CD4-positive, alpha-beta memory T cell (primary cell): Measurements from ENCODE around the gene OR2M2. TPM values are rescaled to one million over a fixed set of nuclear protein-coding genes. Genes with fewer than 3 reads are reported as not detected.

Experiments
- CTCF ChIA-PET: fragments of 350-600 bp; sonication (Branson Sonifier 250); formaldehyde crosslinking; loops from one replicate; lab custom pipeline; 2021; ENCODE audit warnings: inconsistent platforms; ENCODE audit not compliant: partially characterized antibody; lab: Charles Lee
- POLR2A ChIA-PET: fragments of 350-600 bp; sonication (Branson Sonifier 250); formaldehyde crosslinking; loops from one replicate; lab custom pipeline; 2021; ENCODE audit not compliant: partially characterized antibody; lab: Charles Lee
- DNase-seq, 5 donors: peaks; one replicate each; pipeline versions ENCODE4 v3.0.0 to v3.0.0-alpha.2; 2020 to 2022; ENCODE audit warnings: mixed read lengths in 1 of 5
- H3K27ac ChIP-seq: one replicate; pipeline ENCODE4 v1.7.0; 2013; ENCODE audit warnings: low read depth, low read length
- H3K27me3 ChIP-seq: 2 replicates; pipeline ENCODE4 v1.7.0; 2013; ENCODE audit warnings: mild to moderate bottlenecking, low read length, moderate library complexity; ENCODE audit not compliant: insufficient read depth
- H3K36me3 ChIP-seq: 2 replicates; pipeline ENCODE4 v1.7.0; 2013; ENCODE audit warnings: mild to moderate bottlenecking, low read length, moderate library complexity; ENCODE audit not compliant: insufficient read depth
- H3K4me1 ChIP-seq: 2 replicates; pipeline ENCODE4 v1.7.0; 2013; ENCODE audit warnings: mild to moderate bottlenecking, low read length, moderate library complexity; ENCODE audit not compliant: insufficient read depth
- H3K4me3 ChIP-seq, 2 donors: one replicate each; pipeline ENCODE4 v1.7.0; 2013; ENCODE audit warnings: low read length in 2 of 2, mild to moderate bottlenecking in 1 of 2
- H3K9me3 ChIP-seq, 2 donors: one replicate each; pipeline ENCODE4 v1.7.0; 2013; ENCODE audit warnings: low read length in 2 of 2, control low read depth in 1 of 2; ENCODE audit not compliant: control insufficient read depth in 1 of 2
- H3K27ac Mint-ChIP-seq, 7 donors: one replicate each; pipeline ENCODE4 v1.8.0; 2020 to 2021; ENCODE audit warnings: mixed read lengths in 7 of 7, mild to moderate bottlenecking in 6 of 7, inconsistent platforms in 3 of 7, moderate library complexity in 3 of 7
- H3K27me3 Mint-ChIP-seq, 2 donors: one replicate each; pipeline ENCODE4 v1.8.0; 2020 to 2021; ENCODE audit warnings: mixed read lengths in 2 of 2
- H3K36me3 Mint-ChIP-seq, 2 donors: one replicate each; pipeline ENCODE4 v1.8.0; 2020 to 2021; ENCODE audit warnings: mixed read lengths in 2 of 2, inconsistent platforms in 1 of 2, mild to moderate bottlenecking in 1 of 2
- H3K4me1 Mint-ChIP-seq, 4 donors: one replicate each; pipeline ENCODE4 v1.8.0; 2020 to 2021; ENCODE audit warnings: mixed read lengths in 4 of 4, mild to moderate bottlenecking in 1 of 4
- H3K4me3 Mint-ChIP-seq, 8 donors: one replicate each; pipeline ENCODE4 v1.8.0; 2020 to 2021; ENCODE audit warnings: mixed read lengths in 8 of 8, mild to moderate bottlenecking in 7 of 8, moderate library complexity in 6 of 8, inconsistent platforms in 3 of 8
- H3K9me3 Mint-ChIP-seq, 8 donors: one replicate each; pipeline ENCODE4 v1.8.0; 2020 to 2021; ENCODE audit warnings: mixed read lengths in 8 of 8, mild to moderate bottlenecking in 5 of 8, inconsistent platforms in 3 of 8, moderate library complexity in 1 of 8
- intact Hi-C: fragments of 100-400 bp; cut with micrococcal nuclease; formaldehyde crosslinking; loops from one replicate; pipeline ENCODE4 v1.15.1; 2023
- polyA plus RNA-seq, 2 donors: library from polyadenylated mRNA; unstranded; fragments of 300-500 nt; fragmentation: Illumina TruSeq; gene quantifications; one replicate each; pipeline ENCODE4 v1.2.3, GENCODE V29; 2021
- total RNA-seq, 2 experiments: library from RNA; stranded (reverse); gene quantifications; one replicate each; pipeline ENCODE4 v1.2.3, GENCODE V29; 2021

The OR2M2 gene
- total and polyA plus RNA-seq, 4 experiments from 2014 or later, result not detected

DNA sequence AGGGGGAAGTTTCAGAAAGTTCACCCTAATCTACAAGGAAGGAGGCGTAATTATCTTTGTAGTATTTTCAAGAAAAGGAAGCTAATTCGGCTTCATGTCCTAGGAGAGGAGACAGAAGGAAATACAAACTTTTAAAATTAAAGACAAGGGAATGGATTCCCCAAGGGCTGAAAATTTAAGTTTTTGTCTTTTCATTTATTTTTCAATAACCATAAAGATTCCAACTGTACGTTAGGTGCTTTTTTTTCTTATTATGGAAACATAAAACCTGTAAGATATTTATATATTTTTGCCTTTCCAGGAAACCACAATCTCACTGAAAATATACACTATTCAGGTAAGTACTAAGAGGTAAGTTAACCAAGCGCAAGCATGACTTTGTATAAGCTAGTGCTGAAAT lies 22.3 kb downstream of the OR2M2 start, which contains the start of gene OR2M3:
Gene OR2M3, plus strand, starts transcription at position 301 of the 400 bp plus-strand sequence. CDS start 5,803 bp downstream, outside the sequence.
- no peaks in the 10 kb centered on the region for H3K27me3 Mint-ChIP-seq
- peaks cover 0 to 9% (median 5%) of the 10 kb centered on the region in 8 donors for H3K9me3 Mint-ChIP-seq
- CTCF ChIA-PET, result no interaction called here
- H3K4me1 Mint-ChIP-seq, result no peaks in the 10 kb centered on the region
- H3K27ac Mint-ChIP-seq, result no peak within 1 kb of the TSS
- Histone ChIP-seq H3K27ac (no peak within 1 kb of the TSS), H3K27me3 (no peaks in the 10 kb centered on the region), H3K36me3 (no peaks in the 10 kb centered on the region), H3K4me1 (no peaks in the 10 kb centered on the region), H3K4me3 (no peak within 1 kb of the TSS), H3K9me3 (no peaks in the 10 kb centered on the region)
- intact Hi-C loops, result no loop called here
- DNase-seq, result no peak
- POLR2A ChIA-PET, result no interaction called here
- H3K4me3 Mint-ChIP-seq, result no peak within 1 kb of the TSS
- H3K36me3 Mint-ChIP-seq, result no peaks in the 10 kb centered on the region

DNA sequence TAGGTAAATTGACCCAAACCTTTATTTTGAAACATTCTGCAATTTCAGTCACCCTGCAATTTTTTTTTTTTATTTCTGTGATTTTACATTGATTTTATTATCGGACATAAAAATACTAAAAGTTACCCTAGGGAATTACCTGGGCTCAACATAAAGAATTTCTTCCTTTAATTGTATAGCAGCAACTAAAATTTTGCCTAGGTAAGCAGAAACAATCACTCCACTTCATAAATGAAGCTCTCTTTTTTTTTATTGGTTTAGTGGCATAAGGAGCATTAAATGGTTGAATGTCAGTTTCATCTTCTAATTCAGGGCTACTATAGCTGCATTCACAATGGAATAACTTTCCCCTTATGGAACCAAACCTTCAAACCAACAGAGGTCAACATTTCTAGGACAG lies 41.3 kb downstream of the OR2M2 start:
- no peaks in the 10 kb centered on the region for H3K36me3 Mint-ChIP-seq

DNA sequence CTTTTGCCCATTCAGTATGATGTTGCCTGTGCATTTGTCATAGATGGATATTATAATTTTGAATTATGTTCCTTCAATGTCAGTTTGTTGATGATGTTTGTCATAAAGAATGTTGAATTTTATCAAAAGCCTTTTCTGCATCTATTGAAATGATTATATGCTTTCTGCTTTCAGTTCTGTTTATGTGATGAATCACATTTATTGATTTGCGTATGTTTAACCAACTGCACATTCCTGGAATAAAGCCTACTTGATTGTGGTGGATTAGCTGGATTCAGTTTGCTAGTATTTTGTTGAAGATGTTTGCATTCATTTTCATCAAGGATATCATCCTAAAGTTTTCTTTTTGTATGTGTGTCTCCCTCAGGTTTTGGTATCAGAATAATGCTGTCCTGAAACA lies 50.9 kb downstream of the OR2M2 start:
- H3K4me3 ChIP-seq, result no peak overlapping the region
- Mint-ChIP-seq H3K4me3 (no peak overlapping the region), H3K27me3 (no peaks in the 10 kb centered on the region), H3K27ac (no peak overlapping the region), H3K36me3 (no peaks in the 10 kb centered on the region), H3K9me3 (peaks cover 0 to 20% (median 5%) of the 10 kb centered on the region in 8 donors), H3K4me1 (no peaks in the 10 kb centered on the region)
- H3K27me3 ChIP-seq, result no peaks in the 10 kb centered on the region
- no peak for DNase-seq
- POLR2A ChIA-PET, result no interaction called here
- H3K36me3 ChIP-seq, result no peaks in the 10 kb centered on the region
- intact Hi-C loops, result no loop called here
- no peaks in the 10 kb centered on the region for H3K9me3 ChIP-seq
- no peaks in the 10 kb centered on the region for H3K4me1 ChIP-seq
- CTCF ChIA-PET, result no interaction called here
- no peak overlapping the region for H3K27ac ChIP-seq

More for the DNA sequence above, 41.3 kb downstream of the OR2M2 start:
- Histone ChIP-seq H3K27ac (no peak overlapping the region), H3K27me3 (no peaks in the 10 kb centered on the region), H3K4me3 (no peak overlapping the region), H3K36me3 (no peaks in the 10 kb centered on the region), H3K9me3 (no peaks in the 10 kb centered on the region), H3K4me1 (no peaks in the 10 kb centered on the region)
- Mint-ChIP-seq H3K9me3 (peaks cover 0 to 17% (median 3%) of the 10 kb centered on the region in 8 donors), H3K4me3 (no peak overlapping the region), H3K27me3 (no peaks in the 10 kb centered on the region), H3K4me1 (no peaks in the 10 kb centered on the region), H3K27ac (no peak overlapping the region)
- intact Hi-C loops, result no loop called here
- DNase-seq, result no peak
- ChIA-PET CTCF (no interaction called here), POLR2A (no interaction called here)

DNA sequence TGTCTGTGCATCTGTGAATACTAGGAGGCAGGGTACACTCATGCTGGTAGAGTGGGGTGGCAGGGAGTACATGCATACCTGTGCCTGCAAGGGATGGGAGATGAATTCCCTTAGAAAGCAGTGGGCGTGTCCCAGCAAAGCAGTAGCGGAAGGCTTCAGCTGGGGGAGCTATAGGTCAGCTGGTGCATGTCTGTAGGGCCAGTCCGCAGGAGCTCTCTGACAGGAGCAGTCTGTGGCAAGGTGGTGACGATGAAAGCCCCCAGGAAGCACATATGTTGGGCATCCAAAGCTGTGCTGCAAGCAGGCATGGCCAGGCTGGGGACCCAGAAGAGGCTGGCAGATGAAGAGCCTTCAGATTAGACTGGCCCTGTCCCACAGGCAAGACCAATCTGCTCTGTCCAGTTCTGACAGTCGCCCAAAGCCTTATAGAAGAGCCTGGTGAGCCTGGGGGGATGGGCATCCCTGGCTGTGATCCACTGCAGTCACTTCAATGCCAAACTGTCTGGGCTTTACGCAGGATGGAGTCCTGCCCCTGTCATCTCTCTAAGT lies 54.8 kb downstream of the OR2M2 start:
- no peaks in the 10 kb centered on the region for H3K4me1 ChIP-seq
- CTCF ChIA-PET, result interaction anchor here (0.6 kb wide), 1 partner anchor 18 kb away, joined by 3 read pairs; no protein-coding TSS in a partner anchor
- H3K27me3 Mint-ChIP-seq, result no peaks in the 10 kb centered on the region
- H3K27me3 ChIP-seq, result no peaks in the 10 kb centered on the region
- DNase-seq, result no peak
- intact Hi-C loops, result no loop called here
- H3K9me3 Mint-ChIP-seq, result peaks cover 0 to 20% (median 5%) of the 10 kb centered on the region in 8 donors
- H3K36me3 ChIP-seq, result no peaks in the 10 kb centered on the region
- H3K27ac Mint-ChIP-seq, result no peak overlapping the region
- no peaks in the 10 kb centered on the region for H3K4me1 Mint-ChIP-seq
- no peak overlapping the region for H3K4me3 Mint-ChIP-seq
- no peak overlapping the region for H3K4me3 ChIP-seq
- H3K9me3 ChIP-seq, result no peaks in the 10 kb centered on the region
- POLR2A ChIA-PET, result no interaction called here
- no peaks in the 10 kb centered on the region for H3K36me3 Mint-ChIP-seq
- H3K27ac ChIP-seq, result no peak overlapping the region

Other genes starting within 250 kb of the OR2M2 start
- not detected for gene OR2AJ1, start 249.9 kb upstream of the OR2M2 start, total RNA-seq
- gene OR2AJ1, start 249.9 kb upstream of the OR2M2 start, polyA plus RNA-seq, result not detected
- under 1 TPM; 0.69 to 0.73 TPM for gene OR2L8, start 226.0 kb upstream of the OR2M2 start, total RNA-seq
- not detected for gene OR2L8, start 226.0 kb upstream of the OR2M2 start, polyA plus RNA-seq
- gene OR2AK2, start 209.6 kb upstream of the OR2M2 start, total RNA-seq, result under 1 TPM in 1 of 2 experiments, not detected in 1; 0.35 TPM
- not detected for gene OR2AK2, start 209.6 kb upstream of the OR2M2 start, polyA plus RNA-seq
- under 1 TPM; 0.23 to 0.25 TPM for gene OR2L5, start 161.2 kb upstream of the OR2M2 start, total RNA-seq
- not detected for gene OR2L5, start 161.2 kb upstream of the OR2M2 start, polyA plus RNA-seq
- gene OR2L2, start 144.8 kb upstream of the OR2M2 start, total RNA-seq, result under 1 TPM; 0.17 TPM
- not detected for gene OR2L2, start 144.8 kb upstream of the OR2M2 start, polyA plus RNA-seq
- under 1 TPM; 0.11 to 0.17 TPM for gene OR2L3, start 128.0 kb upstream of the OR2M2 start, total RNA-seq
- gene OR2L3, start 128.0 kb upstream of the OR2M2 start, polyA plus RNA-seq, result not detected
- under 1 TPM in 1 of 2 experiments, not detected in 1; 0.17 TPM for gene OR2L13, start 79.6 kb upstream of the OR2M2 start, total RNA-seq
- gene OR2L13, start 79.6 kb upstream of the OR2M2 start, polyA plus RNA-seq, result not detected
- not detected for gene OR2M5, start 29.7 kb upstream of the OR2M2 start, total RNA-seq
- gene OR2M5, start 29.7 kb upstream of the OR2M2 start, polyA plus RNA-seq, result not detected
- not detected for gene OR2M3, start 22.4 kb downstream of the OR2M2 start, total RNA-seq
- not detected for gene OR2M3, start 22.4 kb downstream of the OR2M2 start, polyA plus RNA-seq
- not detected for gene OR2M4, start 56.6 kb downstream of the OR2M2 start, total RNA-seq
- gene OR2M4, start 56.6 kb downstream of the OR2M2 start, polyA plus RNA-seq, result not detected
- not detected for gene OR2T33, start 103.2 kb downstream of the OR2M2 start, total RNA-seq
- not detected for gene OR2T33, start 103.2 kb downstream of the OR2M2 start, polyA plus RNA-seq
- gene OR2T12, start 128.6 kb downstream of the OR2M2 start, total RNA-seq, result not detected
- not detected for gene OR2T12, start 128.6 kb downstream of the OR2M2 start, polyA plus RNA-seq
- gene OR2M7, start 149.7 kb downstream of the OR2M2 start, total RNA-seq, result not detected
- not detected for gene OR2M7, start 149.7 kb downstream of the OR2M2 start, polyA plus RNA-seq
- gene OR14C36, start 174.0 kb downstream of the OR2M2 start, total RNA-seq, result not detected
- gene OR14C36, start 174.0 kb downstream of the OR2M2 start, polyA plus RNA-seq, result not detected
- gene OR2T4, start 186.8 kb downstream of the OR2M2 start, total RNA-seq, result not detected
- not detected for gene OR2T4, start 186.8 kb downstream of the OR2M2 start, polyA plus RNA-seq
- gene OR2T6, start 200.9 kb downstream of the OR2M2 start, total RNA-seq, result not detected
- gene OR2T6, start 200.9 kb downstream of the OR2M2 start, polyA plus RNA-seq, result not detected
- gene OR2T1, start 228.2 kb downstream of the OR2M2 start, total RNA-seq, result not detected
- gene OR2T1, start 228.2 kb downstream of the OR2M2 start, polyA plus RNA-seq, result not detected